ENCODE data around the gene APOL6. TPM values are rescaled to one million over a fixed set of nuclear protein-coding genes. Genes with fewer than 3 reads are reported as not detected.
A peak's percentile ranks its signal among the peaks of the same experiment; 100 is the strongest.

The APOL6 gene
- total RNA-seq, 2 experiments from 2014 or later: 59.9 to 65.2 TPM

DNA sequence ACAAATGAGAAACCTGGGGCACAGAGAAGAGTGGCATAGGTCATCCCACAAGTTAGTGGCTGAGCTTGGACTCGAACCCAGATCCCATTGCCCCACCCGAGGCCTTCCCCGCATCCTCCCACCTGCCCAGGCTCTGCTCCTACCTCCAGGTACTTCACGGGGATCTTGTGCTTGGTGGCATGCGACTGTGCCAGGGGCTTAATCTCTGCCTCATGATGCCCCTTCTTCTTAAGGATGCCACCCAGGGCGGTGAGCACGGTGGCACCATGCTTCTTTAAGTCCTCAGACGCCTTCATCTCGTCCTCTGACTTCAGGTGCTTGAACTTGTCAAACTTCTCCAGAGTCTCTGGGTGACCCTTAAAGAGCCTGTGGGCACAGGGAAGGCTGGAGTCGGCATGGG lies 37.5 kb upstream of the APOL6 start:
- Mint-ChIP-seq H3K27me3 (peaks cover 29% of the 10 kb centered on the region), H3K4me3 (no peak overlapping the region), H3K9me3 (ENCODE audit: low read depth) (no peaks in the 10 kb centered on the region), H3K36me3 (no peaks in the 10 kb centered on the region), H3K27ac (no peak overlapping the region), H3K4me1 (peaks cover 26% of the 10 kb centered on the region)
- CTCF ChIA-PET: interaction anchor here (1.6 kb wide), 1 partner anchor 456 kb away, joined by 4 read pairs; no protein-coding TSS in a partner anchor
- ATAC-seq (no peak), DNase-seq (no peak)

DNA sequence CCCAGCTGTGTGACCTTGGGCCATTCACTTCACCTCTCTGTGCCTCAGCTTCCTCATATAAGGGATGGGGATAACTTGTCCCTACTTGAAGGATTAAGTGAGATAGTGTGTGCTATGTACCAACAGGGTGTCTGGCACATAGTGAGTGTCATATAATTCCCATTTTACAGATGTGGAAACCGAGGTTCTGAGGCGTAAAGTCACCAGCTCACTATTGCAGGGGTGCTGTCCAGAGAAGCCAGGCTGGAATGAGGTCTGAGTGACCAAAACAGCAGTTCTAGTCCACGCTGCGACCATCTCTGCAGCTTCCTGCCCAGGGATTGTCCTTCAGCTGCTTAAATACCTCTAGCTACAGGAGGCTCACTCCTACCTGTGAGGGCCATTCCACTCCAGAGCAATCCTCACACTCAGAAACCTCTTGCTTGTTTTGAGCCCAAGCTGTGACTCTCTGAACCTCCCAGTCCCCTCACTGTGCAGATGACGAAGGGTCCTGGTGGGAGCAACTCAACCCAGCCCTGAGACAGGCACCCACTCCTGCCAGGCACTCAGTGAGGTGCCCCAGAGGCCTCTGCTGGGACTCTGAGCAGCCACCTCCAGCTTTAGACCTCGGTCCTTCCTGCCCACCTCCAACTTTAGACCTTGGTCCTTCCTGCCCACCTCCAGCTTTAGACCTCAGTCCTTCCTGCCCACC lies 36.9 kb upstream of the APOL6 start:
- ATAC-seq (peak; percentile 65), DNase-seq (peak; percentile 51)
- Mint-ChIP-seq H3K36me3 (no peaks in the 10 kb centered on the region), H3K9me3 (ENCODE audit: low read depth) (no peaks in the 10 kb centered on the region), H3K27me3 (peaks cover 26% of the 10 kb centered on the region), H3K4me1 (peaks cover 26% of the 10 kb centered on the region), H3K27ac (peak overlapping the region; percentile 41), H3K4me3 (no peak overlapping the region)
- CTCF ChIA-PET: interaction anchor here (0.9 to 1.6 kb wide), 2 partner anchors 16 to 455 kb away, joined by 4 to 5 read pairs; no protein-coding TSS in a partner anchor

DNA sequence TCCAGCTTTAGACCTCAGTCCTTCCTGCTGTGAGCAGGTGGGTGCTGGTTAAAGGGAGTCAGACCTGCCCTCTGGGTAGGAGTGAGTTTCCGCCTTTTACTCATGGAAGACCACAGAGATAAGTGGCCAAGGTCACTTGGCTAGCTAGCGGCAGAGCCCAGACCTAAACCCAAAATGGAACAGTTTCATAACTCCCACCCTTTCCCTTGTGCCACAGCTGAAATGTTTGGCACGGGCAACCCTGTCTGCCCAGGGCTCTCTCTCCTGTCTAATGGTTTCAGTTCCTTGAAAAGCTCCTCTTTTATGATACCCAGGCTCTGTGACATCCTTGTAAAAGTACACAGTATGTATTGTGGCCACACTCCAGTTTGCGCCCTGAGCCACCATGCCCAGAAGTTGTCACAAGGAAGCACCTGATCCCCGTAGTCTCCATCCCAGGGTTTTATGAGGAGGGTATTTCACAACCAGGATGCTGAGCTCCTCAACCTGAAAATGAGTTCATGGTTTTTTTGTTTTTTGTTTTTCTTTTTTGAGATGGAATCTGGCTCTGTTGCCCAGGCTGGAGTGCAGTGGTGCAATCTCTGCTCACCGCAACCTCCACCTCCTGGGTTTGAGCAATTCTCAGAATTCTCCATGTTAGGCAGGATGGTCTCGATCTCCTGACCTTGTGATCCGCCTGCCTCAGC lies 36.2 kb upstream of the APOL6 start:
- peaks cover 26% of the 10 kb centered on the region for H3K4me1 Mint-ChIP-seq
- no peak for DNase-seq
- CTCF ChIA-PET: interaction anchor here (0.9 kb wide), 1 partner anchor 16 kb away, joined by 5 read pairs; no protein-coding TSS in a partner anchor
- H3K9me3 Mint-ChIP-seq (ENCODE audit: low read depth): no peaks in the 10 kb centered on the region
- no peaks in the 10 kb centered on the region for H3K36me3 Mint-ChIP-seq
- H3K4me3 Mint-ChIP-seq: no peak overlapping the region
- ATAC-seq: peak; percentile 31
- H3K27ac Mint-ChIP-seq: peak overlapping the region; percentile 41
- H3K27me3 Mint-ChIP-seq: peaks cover 20% of the 10 kb centered on the region

DNA sequence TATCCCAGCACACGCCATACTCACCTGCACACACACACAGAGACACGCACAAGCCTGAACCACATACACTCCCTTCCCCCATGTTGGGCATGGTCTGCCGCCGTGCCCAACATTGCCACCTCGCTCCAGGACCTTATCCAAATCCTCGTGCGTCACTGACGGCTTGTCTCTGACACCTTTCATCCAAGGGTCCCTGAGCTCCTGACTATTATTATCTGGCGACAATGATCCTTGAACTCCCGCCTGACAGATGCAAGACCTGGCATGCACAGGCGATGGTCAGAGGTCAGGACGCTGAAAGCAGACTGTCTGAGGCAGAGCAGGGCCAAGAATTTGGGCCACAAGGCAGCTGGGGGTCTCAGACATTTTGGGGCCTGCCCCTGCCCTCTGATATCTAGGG lies 35.3 kb upstream of the APOL6 start:
- no peaks in the 10 kb centered on the region for H3K36me3 Mint-ChIP-seq
- ATAC-seq (no peak), DNase-seq (no peak)
- H3K27me3 Mint-ChIP-seq: peaks cover 20% of the 10 kb centered on the region
- no peaks in the 10 kb centered on the region for H3K9me3 Mint-ChIP-seq (ENCODE audit: low read depth)
- CTCF ChIA-PET: no interaction called here
- no peak overlapping the region for H3K4me3 Mint-ChIP-seq
- H3K4me1 Mint-ChIP-seq: peaks cover 26% of the 10 kb centered on the region
- peak overlapping the region; percentile 31 for H3K27ac Mint-ChIP-seq

DNA sequence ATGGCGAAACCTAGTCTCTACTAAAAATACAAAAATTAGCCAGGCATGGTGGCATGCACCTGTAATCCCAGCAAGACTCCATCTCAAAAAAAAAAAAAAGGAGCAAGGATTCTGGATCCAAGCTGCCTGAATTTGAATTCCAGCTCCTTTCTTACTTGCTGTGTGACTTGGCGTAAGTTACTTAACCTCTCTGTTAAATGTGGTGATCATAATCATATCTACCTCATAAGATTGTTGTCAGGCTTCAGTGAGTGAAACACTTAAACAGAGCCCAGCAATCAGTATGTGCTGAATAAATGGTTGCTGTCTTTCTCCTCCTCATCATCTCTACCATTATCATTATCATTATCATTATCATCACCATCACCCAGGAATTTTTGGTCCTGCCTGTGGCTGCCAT lies 33.8 kb upstream of the APOL6 start:
- H3K9me3 Mint-ChIP-seq (ENCODE audit: low read depth): no peaks in the 10 kb centered on the region
- H3K4me1 Mint-ChIP-seq: peaks cover 26% of the 10 kb centered on the region
- H3K27me3 Mint-ChIP-seq: peaks cover 8% of the 10 kb centered on the region
- H3K27ac Mint-ChIP-seq: no peak overlapping the region
- CTCF ChIA-PET: no interaction called here
- ATAC-seq: no peak
- H3K4me3 Mint-ChIP-seq: no peak overlapping the region
- no peak for DNase-seq
- H3K36me3 Mint-ChIP-seq: no peaks in the 10 kb centered on the region

DNA sequence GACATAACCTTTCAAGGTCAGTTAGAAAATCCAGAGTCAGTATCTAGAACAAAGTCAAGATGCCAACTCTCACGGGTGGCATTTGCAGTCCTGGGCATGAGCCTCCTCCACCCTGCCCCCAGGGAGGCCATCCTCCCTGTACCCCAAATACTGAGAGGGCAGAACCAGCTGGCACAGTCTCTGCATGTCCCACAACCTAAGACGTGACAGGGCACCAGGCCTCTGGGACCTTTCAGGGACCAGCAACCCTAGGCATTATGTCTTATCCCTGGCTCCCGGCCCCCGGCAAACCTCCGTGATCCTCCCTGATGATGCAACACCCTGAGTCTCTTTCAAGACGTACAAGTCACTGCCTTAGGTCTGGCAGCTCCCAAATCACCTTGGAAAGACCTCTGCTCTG lies 33.1 kb upstream of the APOL6 start:
- Mint-ChIP-seq H3K9me3 (ENCODE audit: low read depth) (no peaks in the 10 kb centered on the region), H3K4me1 (peaks cover 22% of the 10 kb centered on the region), H3K27ac (no peak overlapping the region), H3K27me3 (peaks cover 9% of the 10 kb centered on the region), H3K36me3 (no peaks in the 10 kb centered on the region), H3K4me3 (no peak overlapping the region)
- no peak for ATAC-seq
- DNase-seq: no peak
- CTCF ChIA-PET: no interaction called here

DNA sequence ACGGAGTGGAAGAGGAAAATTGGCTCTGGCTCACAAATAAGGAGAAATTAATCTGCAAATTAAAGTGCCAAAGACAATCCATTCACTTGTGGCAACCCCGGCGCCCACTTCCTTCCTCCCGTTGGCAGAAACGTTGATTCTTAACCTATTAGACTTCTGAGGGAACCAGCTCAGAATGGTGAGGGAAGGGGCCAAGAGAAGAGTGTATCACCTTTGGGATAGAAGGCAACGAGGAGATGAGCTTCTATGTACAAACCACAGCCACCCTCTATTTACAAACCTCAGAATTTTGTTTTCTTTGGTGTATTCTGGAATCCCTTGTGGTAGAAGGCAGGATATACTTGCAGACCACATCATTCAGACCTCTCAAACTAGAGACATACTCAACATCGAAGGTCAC lies 32.2 kb upstream of the APOL6 start:
- ATAC-seq (no peak), DNase-seq (no peak)
- Mint-ChIP-seq H3K4me1 (peaks cover 16% of the 10 kb centered on the region), H3K36me3 (no peaks in the 10 kb centered on the region), H3K27me3 (peaks cover 7% of the 10 kb centered on the region), H3K27ac (no peak overlapping the region), H3K9me3 (ENCODE audit: low read depth) (no peaks in the 10 kb centered on the region), H3K4me3 (no peak overlapping the region)
- CTCF ChIA-PET: interaction anchor here (0.6 to 1.4 kb wide), 6 partner anchors 12 to 268 kb away, joined by 3 to 4 read pairs (median 3); no protein-coding TSS in a partner anchor

DNA sequence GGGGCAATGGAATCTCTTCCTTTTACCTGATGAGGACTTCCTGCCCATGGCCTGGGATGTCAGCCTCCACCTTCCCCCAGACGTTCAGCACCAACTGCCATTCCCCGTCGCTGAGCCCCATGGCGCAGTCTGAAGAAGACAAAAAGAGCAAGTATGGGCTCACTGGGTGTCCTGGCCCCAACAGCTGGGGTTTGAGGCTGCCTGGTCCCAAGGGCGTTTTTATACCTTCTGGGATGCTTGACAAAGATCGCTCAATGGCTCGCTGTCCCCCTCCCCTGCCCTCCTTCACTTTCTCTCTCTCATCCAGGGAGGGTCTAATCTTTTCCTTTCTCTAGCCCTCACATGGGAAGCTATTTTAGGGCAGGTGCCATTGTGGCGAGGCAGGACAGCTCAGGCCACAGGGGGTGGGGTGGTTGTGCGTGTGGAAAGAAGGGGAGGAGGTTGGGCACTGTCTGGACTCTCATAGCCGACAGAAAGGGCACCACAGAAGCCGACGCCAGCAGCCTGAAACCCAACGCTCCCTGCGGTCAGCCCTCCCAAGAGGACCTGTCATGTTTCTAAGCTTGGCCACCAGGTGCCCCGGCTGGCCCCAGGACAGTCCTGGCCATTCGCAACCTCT lies 31.0 kb upstream of the APOL6 start, which contains the start of gene MB:
TSS of gene MB (minus strand) at position 193 of the 619 bp plus-strand sequence. CDS start at position 121, 72 bp downstream.
- no peak within 1 kb of the TSS for H3K4me3 Mint-ChIP-seq
- no peaks in the 10 kb centered on the region for H3K9me3 Mint-ChIP-seq (ENCODE audit: low read depth)
- no peak within 1 kb of the TSS for H3K27ac Mint-ChIP-seq
- peaks cover 4% of the 10 kb centered on the region for H3K4me1 Mint-ChIP-seq
- ATAC-seq (no peak), DNase-seq (no peak)
- H3K27me3 Mint-ChIP-seq: peaks cover 7% of the 10 kb centered on the region
- CTCF ChIA-PET: interaction anchor here (0.6 to 1.4 kb wide), 3 partner anchors 34 to 482 kb away, joined by 3 to 4 read pairs (median 4); no protein-coding TSS in a partner anchor
- H3K36me3 Mint-ChIP-seq: no peaks in the 10 kb centered on the region

DNA sequence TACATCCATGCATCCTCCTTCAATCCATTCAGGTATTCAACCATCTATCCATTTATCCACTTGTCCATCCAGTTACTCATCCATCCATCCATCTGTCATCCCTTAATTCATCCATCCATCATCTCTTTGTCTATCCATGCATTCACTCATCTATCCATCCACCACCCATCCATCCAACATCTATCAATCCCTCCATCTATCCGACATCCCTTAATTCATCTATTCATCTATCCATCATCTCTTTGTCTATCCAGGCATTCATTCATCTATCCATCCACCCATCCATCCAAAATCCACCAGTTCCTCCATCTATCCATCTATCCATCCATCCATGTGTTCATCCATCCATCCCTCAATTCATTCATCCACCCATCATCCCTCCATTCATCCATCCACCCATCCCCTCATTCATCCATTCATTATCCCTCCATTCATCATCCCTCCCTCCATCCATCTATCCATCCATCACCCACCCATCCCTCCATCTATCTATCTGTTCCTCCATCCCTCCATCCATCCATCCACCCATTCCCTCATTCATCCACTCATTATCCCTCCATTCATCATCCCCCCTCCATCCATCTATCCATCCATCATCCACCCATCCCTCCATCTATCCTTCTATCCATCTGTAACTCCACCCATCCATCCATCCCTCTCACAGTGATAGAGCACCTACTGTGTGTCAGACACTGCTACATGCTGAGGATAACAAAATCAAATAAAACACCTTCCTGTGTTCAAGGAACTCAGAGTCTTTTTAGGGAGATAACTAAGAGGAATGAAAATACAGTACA lies 29.6 kb upstream of the APOL6 start:
- no peaks in the 10 kb centered on the region for H3K36me3 Mint-ChIP-seq
- CTCF ChIA-PET: no interaction called here
- ATAC-seq: no peak
- DNase-seq: no peak
- peaks cover 2% of the 10 kb centered on the region for H3K4me1 Mint-ChIP-seq
- no peak overlapping the region for H3K4me3 Mint-ChIP-seq
- no peak overlapping the region for H3K27ac Mint-ChIP-seq
- H3K9me3 Mint-ChIP-seq (ENCODE audit: low read depth): no peaks in the 10 kb centered on the region
- peaks cover 7% of the 10 kb centered on the region for H3K27me3 Mint-ChIP-seq

DNA sequence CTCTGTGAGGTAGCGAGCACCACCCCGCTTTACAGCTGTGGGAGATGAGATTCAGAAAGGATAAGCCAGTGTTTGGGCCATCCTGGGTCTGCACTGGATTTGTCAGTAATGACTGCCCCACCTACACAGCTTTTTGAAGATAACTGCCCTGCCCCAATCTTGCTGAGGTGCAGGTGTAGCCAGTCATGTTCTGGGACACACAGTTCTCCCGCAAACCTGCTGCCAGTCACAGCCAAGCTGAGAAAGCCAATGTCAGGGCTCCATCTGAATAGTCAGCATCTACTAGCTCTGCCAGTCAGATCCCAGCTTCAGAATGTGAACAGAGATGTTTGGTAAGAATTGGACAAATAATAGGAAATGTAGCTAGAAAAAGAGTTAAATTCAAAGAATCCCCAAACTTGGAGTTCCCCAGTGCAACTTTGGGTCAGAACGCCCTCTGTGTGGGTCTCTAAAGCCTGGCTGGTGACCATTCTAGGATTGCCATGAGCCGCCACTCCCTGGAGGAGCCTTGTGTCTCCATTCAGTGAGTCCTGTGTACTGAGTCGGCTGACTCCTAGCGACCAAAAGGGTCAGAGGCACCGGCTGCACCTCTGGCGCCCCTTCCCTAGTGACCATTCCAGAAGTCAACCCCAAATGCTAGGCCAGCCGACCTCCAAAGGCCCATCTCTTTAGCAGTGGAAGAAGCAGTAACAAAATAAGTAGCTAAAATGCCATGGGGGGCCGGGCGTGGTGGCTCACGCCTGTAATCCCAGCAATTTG lies 28.7 kb upstream of the APOL6 start:
- DNase-seq: no peak
- Mint-ChIP-seq H3K36me3 (no peaks in the 10 kb centered on the region), H3K4me3 (no peak overlapping the region), H3K27me3 (peaks cover 9% of the 10 kb centered on the region), H3K27ac (no peak overlapping the region), H3K4me1 (peaks cover 2% of the 10 kb centered on the region), H3K9me3 (ENCODE audit: low read depth) (no peaks in the 10 kb centered on the region)
- CTCF ChIA-PET: no interaction called here
- ATAC-seq: no peak

DNA sequence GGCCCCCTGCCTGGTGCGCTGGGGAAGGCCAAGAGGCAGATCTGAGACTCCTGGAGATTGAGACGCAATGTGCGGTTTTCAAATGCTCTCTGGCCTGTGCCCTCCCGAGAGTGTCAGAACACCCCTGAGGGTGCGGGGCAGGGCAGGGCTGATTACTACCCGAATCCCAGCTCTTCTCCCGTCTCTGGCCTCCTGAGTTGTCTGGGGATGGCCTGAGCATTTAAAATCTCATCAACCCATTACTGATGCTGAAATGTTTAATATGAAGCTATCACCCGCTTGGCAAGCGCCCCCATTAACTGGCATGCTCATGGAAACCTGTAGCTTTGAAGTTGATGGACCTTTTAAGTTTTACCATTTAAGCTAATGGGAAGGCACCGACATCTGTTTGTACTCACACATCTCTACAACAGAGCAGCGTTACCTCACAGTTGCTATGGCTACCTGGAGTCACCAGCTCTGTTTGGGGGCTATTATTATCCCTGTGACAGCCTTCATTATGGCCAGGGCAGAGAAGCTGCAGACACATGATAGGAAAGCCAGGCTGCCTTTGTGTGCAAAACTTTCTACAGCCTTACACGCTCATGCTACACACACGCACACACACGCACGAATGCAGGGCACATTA lies 27.5 kb upstream of the APOL6 start:
- no peak for ATAC-seq
- peaks cover 2% of the 10 kb centered on the region for H3K4me1 Mint-ChIP-seq
- H3K36me3 Mint-ChIP-seq: no peaks in the 10 kb centered on the region

DNA sequence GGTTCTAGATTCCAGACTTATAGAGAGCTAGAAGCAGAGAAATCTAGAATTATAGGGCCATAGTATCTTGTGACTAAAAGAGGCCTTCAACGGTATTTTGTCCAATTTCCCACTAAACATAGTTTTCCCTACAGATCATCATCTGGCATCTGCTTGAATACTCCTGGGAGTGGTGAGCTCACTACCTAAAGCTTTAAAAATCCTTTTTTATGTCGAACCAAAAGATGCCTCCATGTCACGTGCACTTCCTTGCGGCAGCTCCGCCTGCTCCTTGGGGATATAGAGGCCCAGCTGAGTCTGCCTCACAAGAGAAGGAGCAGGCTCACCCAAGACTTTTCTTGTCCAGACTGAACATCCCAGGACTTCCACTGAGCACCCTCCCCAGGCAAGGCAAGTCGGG lies 26.8 kb upstream of the APOL6 start:
- Mint-ChIP-seq H3K4me3 (no peak overlapping the region), H3K27me3 (peaks cover 16% of the 10 kb centered on the region), H3K36me3 (no peaks in the 10 kb centered on the region), H3K27ac (no peak overlapping the region), H3K4me1 (peaks cover 2% of the 10 kb centered on the region), H3K9me3 (ENCODE audit: low read depth) (no peaks in the 10 kb centered on the region)
- CTCF ChIA-PET: interaction anchor here (0.8 to 2.1 kb wide), 4 partner anchors 80 to 271 kb away, joined by 3 to 13 read pairs (median 5); partner anchors contain the start of gene RASD2
- ATAC-seq (no peak), DNase-seq (no peak)

More for the DNA sequence above, 27.5 kb upstream of the APOL6 start:
- no peak overlapping the region for H3K27ac Mint-ChIP-seq
- no peaks in the 10 kb centered on the region for H3K9me3 Mint-ChIP-seq (ENCODE audit: low read depth)
- H3K27me3 Mint-ChIP-seq: peaks cover 12% of the 10 kb centered on the region
- DNase-seq: no peak
- H3K4me3 Mint-ChIP-seq: no peak overlapping the region
- CTCF ChIA-PET: interaction anchor here (1.0 to 2.1 kb wide), 5 partner anchors 37 to 478 kb away, joined by 3 to 13 read pairs (median 4); partner anchors contain the start of gene RASD2
